HepG2 (cell line): ENCODE data around the gene CYBC1. TPM values are rescaled to one million over a fixed set of nuclear protein-coding genes. Genes with fewer than 3 reads are reported as not detected.

ENCODE experiments used
- ATAC-seq: fragments of 200-7000 bp; cut with Tn5 transposase; 3 replicates; pipeline ENCODE4 v1.9.1; 2020; ENCODE audit warnings: mild to moderate bottlenecking, moderate library complexity
- BruUV-seq: library from RNA; stranded (reverse); fragments of 400-500 nt; replicated peaks from 2 replicates; lab custom pipeline; 2021; lab: Mats Ljungman, UMichigan
- CTCF ChIA-PET: fragments of 300-600 bp; formaldehyde crosslinking; extraction: SDS; loops from one replicate; lab custom pipeline; 2021; ENCODE audit warnings: low total read pairs, inconsistent platforms, low intra/inter-chr PET ratio; lab: Yijun Ruan, JAX
- POLR2A ChIA-PET: fragments of 350-600 bp; sonication (Branson Sonifier 250); formaldehyde crosslinking; loops from one replicate; lab custom pipeline; 2020; ENCODE audit warnings: antibody characterized with exemption, inconsistent platforms; lab: Yijun Ruan, JAX
- DNase-seq: peaks from one replicate; pipeline ENCODE4 v3.0.0-alpha.2; 2015; ENCODE audit warnings: low spot score
- FAIRE-seq: peaks from 3 replicates; lab custom pipeline; 2011; peaks lifted over from hg19 to GRCh38; lab: Jason Lieb, UNC
- H2AFZ ChIP-seq: one replicate; pipeline ENCODE4 v1.6.1; 2011; ENCODE audit warnings: low read length, inconsistent platforms
- H3K27ac ChIP-seq: fragments of 300-600 bp; 3 replicates; pipeline ENCODE4 v1.8.0; 2011; ENCODE audit warnings: mixed run types, mild to moderate bottlenecking, mixed read lengths, low read length, inconsistent platforms; ENCODE audit not compliant: insufficient read depth; ENCODE audit errors: extremely low read length
- H3K27me3 ChIP-seq, 2 experiments: fragments of 200-600 bp in 1 of 2; 2 replicates in 1 of 2; 3 replicates in 1 of 2; pipeline versions ENCODE4 v1.6.0 to v1.8.0; 2011; ENCODE audit warnings: low read length in 2 of 2, mild to moderate bottlenecking in 2 of 2, moderate library complexity in 2 of 2, inconsistent platforms in 1 of 2; ENCODE audit not compliant: insufficient read depth in 2 of 2, control insufficient read depth in 1 of 2
- H3K36me3 ChIP-seq, 2 experiments: fragments of 200-600 bp in 1 of 2; replicated peaks in 1 of 2; 2 replicates in 1 of 2; 3 replicates in 1 of 2; pipeline versions ENCODE4 v1.5.1 to v1.8.0; 2011; ENCODE audit warnings: low read length in 2 of 2, inconsistent platforms in 1 of 2; ENCODE audit not compliant: insufficient read depth in 2 of 2, control insufficient read depth in 1 of 2
- H3K4me1 ChIP-seq: 2 replicates; pipeline ENCODE4 v1.5.1; 2012; ENCODE audit warnings: low read length, inconsistent platforms; ENCODE audit not compliant: insufficient read depth
- H3K4me2 ChIP-seq: 2 replicates; pipeline ENCODE4 v1.6.0; 2011; ENCODE audit warnings: low read depth, low read length, inconsistent platforms
- H3K4me3 ChIP-seq, 3 experiments: fragments of 200-600 bp in 1 of 3; sonication (generic), shearing (Covaris generic) in 1 of 3; replicated peaks in 1 of 3; 2 replicates each; pipeline ENCODE4 v1.5.1; 2011 to 2016; ENCODE audit warnings: low read length in 3 of 3, inconsistent platforms in 2 of 3, low read depth in 2 of 3, mild to moderate bottlenecking in 2 of 3, control low read depth in 1 of 3, mixed read lengths in 1 of 3; ENCODE audit not compliant: insufficient read depth in 1 of 3
- H3K79me2 ChIP-seq: one replicate; pipeline ENCODE4 v1.6.1; 2011; ENCODE audit warnings: low read length, inconsistent platforms; ENCODE audit not compliant: insufficient read depth
- H3K9ac ChIP-seq: 2 replicates; pipeline ENCODE4 v1.6.0; 2011; ENCODE audit warnings: mild to moderate bottlenecking, low read depth, low read length, inconsistent platforms; ENCODE audit not compliant: insufficient read depth
- H3K9me3 ChIP-seq: 2 replicates; pipeline ENCODE4 v1.5.1; 2012; ENCODE audit warnings: mild to moderate bottlenecking, low read length
- H4K20me1 ChIP-seq: 2 replicates; pipeline ENCODE4 v1.6.0; 2011; ENCODE audit warnings: inconsistent platforms, mild to moderate bottlenecking, low read length, moderate library complexity; ENCODE audit not compliant: insufficient read depth
- ISL2 ChIP-seq: sonication (generic); formaldehyde crosslinking; IDR thresholded peaks from 2 replicates; pipeline ENCODE4 v1.5.0; 2020; ENCODE audit warnings: missing genetic modification reagents
- MLLT10 ChIP-seq: sonication (generic); formaldehyde crosslinking; IDR thresholded peaks from 2 replicates; pipeline ENCODE4 v1.4.0; 2020; ENCODE audit warnings: missing genetic modification reagents
- NR2F6 ChIP-seq, 2 experiments: IDR thresholded peaks; 2 replicates each; pipeline ENCODE4 v1.6.1; 2016; ENCODE audit warnings: antibody characterized with exemption in 1 of 2, mild to moderate bottlenecking in 1 of 2
- SRSF9 ChIP-seq: fragments of 200-400 bp; formaldehyde crosslinking; IDR thresholded peaks from 2 replicates; pipeline ENCODE4 v1.6.1; 2018; ENCODE audit warnings: borderline replicate concordance, mild to moderate bottlenecking, low read depth, low read length; ENCODE audit not compliant: insufficient read depth, poor library complexity, severe bottlenecking
- ZBTB49 ChIP-seq: sonication (generic); formaldehyde crosslinking; IDR thresholded peaks from 2 replicates; pipeline ENCODE4 v1.4.0; 2020; ENCODE audit warnings: missing genetic modification reagents, borderline replicate concordance
- ZNF180 ChIP-seq: sonication (generic); formaldehyde crosslinking; IDR thresholded peaks from 2 replicates; pipeline ENCODE4 v1.4.0; 2020; ENCODE audit warnings: low read depth, missing genetic modification reagents, borderline replicate concordance
- ZNF567 ChIP-seq: sonication (generic); formaldehyde crosslinking; IDR thresholded peaks from 2 replicates; pipeline ENCODE4 v1.8.1; 2023; ENCODE audit warnings: mild to moderate bottlenecking, missing genetic modification reagents, borderline replicate concordance
- ZNF773 ChIP-seq: sonication (generic); formaldehyde crosslinking; IDR thresholded peaks from 2 replicates; pipeline ENCODE4 v1.4.0; 2020; ENCODE audit warnings: missing genetic modification reagents, borderline replicate concordance
- WGBS: methylation state at CpG from one replicate; pipeline ENCODE4 v1.1.6; 2017; ENCODE audit warnings: low lambda C conversion rate; 5-methylcytosine and 5-hydroxymethylcytosine counted together
- in situ Hi-C: cut with HindIII; loops from 2 replicates; pipeline ENCODE4 v1.10.0; 2017; ENCODE audit warnings: low pct_unique_long_range_greater_than_20kb; ENCODE audit not compliant: extremely low pct_ligation_motif_present
- intact Hi-C: fragments of 100-400 bp; cut with micrococcal nuclease; formaldehyde crosslinking; loops from one replicate; pipeline ENCODE4 v1.10.0; 2022; ENCODE audit not compliant: unreplicated experiment
- polyA plus RNA-seq, 8 experiments: library from polyadenylated mRNA; depleted of rRNA in 3 of 8; stranded (reverse) in 7 of 8; unstranded in 1 of 8; fragments of >200 nt; fragmentation: Illumina TruSeq in 4 of 8; extraction: Trizol in 4 of 8; gene quantifications; 2 replicates each; pipeline versions ENCODE4 v1.2.1 to v1.2.3, GENCODE V29; 2011 to 2016; ENCODE audit warnings: low read depth in 4 of 8, missing spikeins in 1 of 8, mixed read lengths in 1 of 8; ENCODE audit not compliant: insufficient read depth in 1 of 8
- total RNA-seq, 5 experiments: library from RNA; depleted of rRNA; stranded (reverse); fragments of >200 nt; fragmentation: Illumina TruSeq; extraction: Trizol; gene quantifications; 2 replicates each; pipeline ENCODE4 v1.2.3, GENCODE V29; 2016; ENCODE audit warnings: low read depth in 1 of 5
- TF ChIP-seq, protein P1 (sequence below): sonication (generic); formaldehyde crosslinking; IDR thresholded peaks from 2 replicates; pipeline ENCODE4 v1.4.0; 2020; ENCODE audit warnings: missing genetic modification reagents

The CYBC1 gene
- total and polyA plus RNA-seq, 2 of the 13 experiments (the other 11 are each of a cell fraction or from before 2014, with no cell fraction given) = 43.4 to 44.1 TPM

DNA sequence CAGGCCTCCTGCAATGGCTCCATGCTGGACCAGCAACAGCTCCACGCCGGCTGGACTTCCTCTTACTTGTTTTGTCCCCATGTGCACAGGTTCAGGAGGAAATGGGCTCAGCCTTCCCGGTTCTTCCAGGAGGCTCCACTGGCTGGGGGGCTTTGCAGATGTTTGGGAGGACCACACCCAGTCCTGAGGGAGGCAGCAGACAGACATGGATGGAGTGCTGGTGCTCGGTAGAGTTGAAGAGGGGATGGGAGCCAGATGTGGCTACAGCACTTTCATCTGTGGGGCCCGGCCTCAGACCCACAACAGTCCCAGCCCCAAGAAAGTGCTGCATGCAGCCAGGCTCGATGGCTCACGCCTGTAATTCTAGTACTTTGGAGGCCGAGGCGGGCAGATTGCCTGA, 29.8 kb upstream of the CYBC1 start (continued):
- TF ChIP-seq, protein P1, sequence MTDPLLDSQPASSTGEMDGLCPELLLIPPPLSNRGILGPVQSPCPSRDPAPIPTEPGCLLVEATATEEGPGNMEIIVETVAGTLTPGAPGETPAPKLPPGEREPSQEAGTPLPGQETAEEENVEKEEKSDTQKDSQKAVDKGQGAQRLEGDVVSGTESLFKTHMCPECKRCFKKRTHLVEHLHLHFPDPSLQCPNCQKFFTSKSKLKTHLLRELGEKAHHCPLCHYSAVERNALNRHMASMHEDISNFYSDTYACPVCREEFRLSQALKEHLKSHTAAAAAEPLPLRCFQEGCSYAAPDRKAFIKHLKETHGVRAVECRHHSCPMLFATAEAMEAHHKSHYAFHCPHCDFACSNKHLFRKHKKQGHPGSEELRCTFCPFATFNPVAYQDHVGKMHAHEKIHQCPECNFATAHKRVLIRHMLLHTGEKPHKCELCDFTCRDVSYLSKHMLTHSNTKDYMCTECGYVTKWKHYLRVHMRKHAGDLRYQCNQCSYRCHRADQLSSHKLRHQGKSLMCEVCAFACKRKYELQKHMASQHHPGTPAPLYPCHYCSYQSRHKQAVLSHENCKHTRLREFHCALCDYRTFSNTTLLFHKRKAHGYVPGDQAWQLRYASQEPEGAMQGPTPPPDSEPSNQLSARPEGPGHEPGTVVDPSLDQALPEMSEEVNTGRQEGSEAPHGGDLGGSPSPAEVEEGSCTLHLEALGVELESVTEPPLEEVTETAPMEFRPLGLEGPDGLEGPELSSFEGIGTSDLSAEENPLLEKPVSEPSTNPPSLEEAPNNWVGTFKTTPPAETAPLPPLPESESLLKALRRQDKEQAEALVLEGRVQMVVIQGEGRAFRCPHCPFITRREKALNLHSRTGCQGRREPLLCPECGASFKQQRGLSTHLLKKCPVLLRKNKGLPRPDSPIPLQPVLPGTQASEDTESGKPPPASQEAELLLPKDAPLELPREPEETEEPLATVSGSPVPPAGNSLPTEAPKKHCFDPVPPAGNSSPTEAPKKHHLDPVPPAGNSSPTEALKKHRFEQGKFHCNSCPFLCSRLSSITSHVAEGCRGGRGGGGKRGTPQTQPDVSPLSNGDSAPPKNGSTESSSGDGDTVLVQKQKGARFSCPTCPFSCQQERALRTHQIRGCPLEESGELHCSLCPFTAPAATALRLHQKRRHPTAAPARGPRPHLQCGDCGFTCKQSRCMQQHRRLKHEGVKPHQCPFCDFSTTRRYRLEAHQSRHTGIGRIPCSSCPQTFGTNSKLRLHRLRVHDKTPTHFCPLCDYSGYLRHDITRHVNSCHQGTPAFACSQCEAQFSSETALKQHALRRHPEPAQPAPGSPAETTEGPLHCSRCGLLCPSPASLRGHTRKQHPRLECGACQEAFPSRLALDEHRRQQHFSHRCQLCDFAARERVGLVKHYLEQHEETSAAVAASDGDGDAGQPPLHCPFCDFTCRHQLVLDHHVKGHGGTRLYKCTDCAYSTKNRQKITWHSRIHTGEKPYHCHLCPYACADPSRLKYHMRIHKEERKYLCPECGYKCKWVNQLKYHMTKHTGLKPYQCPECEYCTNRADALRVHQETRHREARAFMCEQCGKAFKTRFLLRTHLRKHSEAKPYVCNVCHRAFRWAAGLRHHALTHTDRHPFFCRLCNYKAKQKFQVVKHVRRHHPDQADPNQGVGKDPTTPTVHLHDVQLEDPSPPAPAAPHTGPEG (CRISPR knock-in tag) = no peak
- TF ChIP-seq ZNF567 = no peak

- CTCF ChIA-PET = no interaction called here
- H3K4me1 ChIP-seq = peaks cover 5% of the 10 kb centered on the region; the same call in 1 of the 2 replicates
- in situ Hi-C loops (no loop called here), intact Hi-C loops (no loop called here)
- no peak overlapping the region for H3K27ac ChIP-seq
- no peak overlapping the region for H3K4me2 ChIP-seq
- DNase-seq = no peak
- 93% methylated on average over 5 of the region's 5 CpGs for WGBS
- no peak overlapping the region for H3K4me3 ChIP-seq
- H3K9me3 ChIP-seq = no peaks in the 10 kb centered on the region
- no peaks in the 10 kb centered on the region for H4K20me1 ChIP-seq
- no peaks in the 10 kb centered on the region for H3K27me3 ChIP-seq
- no peak overlapping the region for H2AFZ ChIP-seq
- H3K79me2 ChIP-seq = no peaks in the 10 kb centered on the region
- no TSS peak for BruUV-seq
- H3K36me3 ChIP-seq = peaks cover 41 to 81% of the 10 kb centered on the region in 2 experiments
- H3K9ac ChIP-seq = no peak overlapping the region
- FAIRE-seq = no peak
- POLR2A ChIA-PET = no interaction called here
- no peak for ATAC-seq
- TF ChIP-seq SRSF9 (no peak), MLLT10 (CRISPR knock-in tag) (no peak), ZNF773 (CRISPR knock-in tag) (no peak), ISL2 (CRISPR knock-in tag) (no peak), ZBTB49 (CRISPR knock-in tag) (no peak), ZNF180 (CRISPR knock-in tag) (no peak), NR2F6 (IDR thresholded peaks at IDR 0.05) (no peak), NR2F6 (CRISPR knock-in tag; IDR thresholded peaks at IDR 0.05) (no peak)
These were observed 29.1 kb upstream of the CYBC1 start for GRCh38 chr17:82479602-82480001.
